ENCODE data around the gene FAM53C.

DNA sequence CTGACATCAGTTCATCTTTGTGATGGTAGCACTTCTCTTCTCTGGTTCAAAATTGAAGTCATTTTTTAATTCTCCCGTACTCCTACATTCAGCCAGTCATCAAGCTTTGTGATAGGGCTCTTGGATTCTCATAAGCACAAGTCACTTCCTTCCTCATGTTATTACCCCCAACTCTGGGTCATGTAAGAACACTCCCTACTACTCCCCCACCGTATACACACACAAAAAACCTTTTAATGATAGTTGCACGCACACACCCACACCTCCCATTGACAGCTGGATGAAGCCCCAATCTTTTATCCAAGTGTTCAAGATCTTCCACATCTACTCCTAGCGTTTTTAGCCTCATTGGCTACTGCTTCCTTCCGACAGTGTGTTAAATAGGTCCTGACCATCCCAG is 31.2 kb downstream of the FAM53C start:
- TF ChIP-seq MEF2B (IDR thresholded peaks at IDR 0.05; ENCODE audit: partially characterized antibody, poor library complexity, severe bottlenecking) (no peak), EP300 (IDR thresholded peaks at IDR 0.05; ENCODE audit: borderline replicate concordance in 1 of 2, control insufficient read depth in 1 of 2, low read depth in 2 of 2, low read length in 2 of 2) (no peak), POLR2A (IDR thresholded peaks at IDR 0.05; ENCODE audit: low read depth, low read length) (no peak), YY1 (IDR thresholded peaks at IDR 0.05; ENCODE audit: low read depth, low read length) (no peak)
- TF ChIP-seq, protein P1, sequence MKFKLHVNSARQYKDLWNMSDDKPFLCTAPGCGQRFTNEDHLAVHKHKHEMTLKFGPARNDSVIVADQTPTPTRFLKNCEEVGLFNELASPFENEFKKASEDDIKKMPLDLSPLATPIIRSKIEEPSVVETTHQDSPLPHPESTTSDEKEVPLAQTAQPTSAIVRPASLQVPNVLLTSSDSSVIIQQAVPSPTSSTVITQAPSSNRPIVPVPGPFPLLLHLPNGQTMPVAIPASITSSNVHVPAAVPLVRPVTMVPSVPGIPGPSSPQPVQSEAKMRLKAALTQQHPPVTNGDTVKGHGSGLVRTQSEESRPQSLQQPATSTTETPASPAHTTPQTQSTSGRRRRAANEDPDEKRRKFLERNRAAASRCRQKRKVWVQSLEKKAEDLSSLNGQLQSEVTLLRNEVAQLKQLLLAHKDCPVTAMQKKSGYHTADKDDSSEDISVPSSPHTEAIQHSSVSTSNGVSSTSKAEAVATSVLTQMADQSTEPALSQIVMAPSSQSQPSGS (IDR thresholded peaks at IDR 0.05; ENCODE audit: low read length) = no peak

Data from GM12878 (cell line).